Activated CD4-positive, alpha-beta memory T cell treated with anti-CD3 and anti-CD28 coated beads, Interleukin-2, amount 10 ng/mL, durations not matched to agents 7 days and 5 days (primary cell): ENCODE measurements around the gene GPR4. TPM values are rescaled to one million over a fixed set of nuclear protein-coding genes. Genes with fewer than 3 reads are reported as not detected.

Experiments used
- CTCF ChIA-PET: fragments of 350-600 bp; sonication (Branson Sonifier 250); formaldehyde crosslinking; loops from one replicate; lab custom pipeline; 2021; ENCODE audit warnings: antibody characterized with exemption, inconsistent platforms; lab: Charles Lee
- POLR2A ChIA-PET: fragments of 350-600 bp; sonication (Branson Sonifier 250); formaldehyde crosslinking; loops from one replicate; lab custom pipeline; 2021; ENCODE audit warnings: antibody characterized with exemption; lab: Charles Lee
- DNase-seq: peaks from one replicate; pipeline ENCODE4 v3.0.0-alpha.2; 2020
- H3K27ac Mint-ChIP-seq: one replicate; pipeline ENCODE4 v1.8.0; 2021; ENCODE audit warnings: mild to moderate bottlenecking, mixed read lengths
- H3K27me3 Mint-ChIP-seq: one replicate; pipeline ENCODE4 v1.8.0; 2021; ENCODE audit warnings: mixed read lengths
- H3K36me3 Mint-ChIP-seq: one replicate; pipeline ENCODE4 v1.8.0; 2021; ENCODE audit warnings: low read depth, mixed read lengths
- H3K4me1 Mint-ChIP-seq: one replicate; pipeline ENCODE4 v1.8.0; 2021; ENCODE audit warnings: mixed read lengths
- H3K4me3 Mint-ChIP-seq: one replicate; pipeline ENCODE4 v1.8.0; 2021; ENCODE audit warnings: mild to moderate bottlenecking, mixed read lengths
- H3K9me3 Mint-ChIP-seq: one replicate; pipeline ENCODE4 v1.8.0; 2021; ENCODE audit warnings: mixed read lengths
- total RNA-seq, 2 experiments: library from RNA; stranded (reverse); gene quantifications; one replicate each; pipeline ENCODE4 v1.2.3, GENCODE V29; 2021

GPR4 gene
- total RNA-seq, 2 experiments from 2014 or later: not detected

DNA sequence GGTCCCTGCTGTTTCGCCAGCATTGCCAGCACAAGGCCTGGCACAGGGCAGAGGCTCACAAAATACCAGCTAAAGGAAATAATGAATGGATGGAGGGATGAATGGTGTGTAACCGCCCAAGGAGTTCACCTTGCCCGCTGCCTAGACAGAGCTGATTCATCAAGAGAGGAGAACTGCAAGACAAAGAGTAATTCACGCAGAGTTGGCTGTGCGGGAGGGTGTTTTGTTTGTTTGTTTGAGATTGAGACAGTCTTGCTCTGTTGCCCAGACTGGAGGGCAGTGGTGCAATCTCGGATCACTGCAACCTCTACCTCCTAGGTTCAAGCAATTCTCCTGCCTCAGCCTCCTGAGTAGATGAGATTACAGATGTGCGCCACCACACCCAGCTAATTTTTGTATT, 20.4 kb downstream of the GPR4 start:
- Mint-ChIP-seq H3K4me1 (peaks cover 39% of the 10 kb centered on the region), H3K36me3 (peaks cover 17% of the 10 kb centered on the region), H3K27ac (no peak overlapping the region), H3K27me3 (no peaks in the 10 kb centered on the region), H3K9me3 (no peaks in the 10 kb centered on the region), H3K4me3 (peak overlapping the region; percentile 5)
- POLR2A ChIA-PET: no interaction called here
- CTCF ChIA-PET: interaction anchor here (0.7 kb wide), 1 partner anchor 61 kb away, joined by 3 read pairs; no protein-coding TSS in a partner anchor
- no peak for DNase-seq

DNA sequence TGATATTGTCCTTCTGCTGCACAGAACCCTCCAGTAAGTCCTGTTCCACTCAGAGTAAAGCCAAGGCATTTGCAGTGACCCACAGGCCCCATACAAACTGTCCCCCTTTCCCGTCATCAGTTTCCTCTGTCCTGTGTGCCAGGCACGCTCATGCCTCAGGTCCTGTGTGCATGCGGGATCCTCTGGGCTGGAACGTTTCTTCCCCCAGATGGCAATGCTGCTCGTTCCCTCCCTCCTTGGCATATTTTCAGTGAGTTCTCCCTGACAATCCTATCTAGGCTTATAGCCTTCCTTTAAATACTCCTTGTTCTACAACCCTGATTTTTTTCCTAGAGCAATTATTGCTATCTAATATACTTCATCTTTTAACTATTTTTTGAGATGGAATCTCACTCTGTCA, 23.2 kb downstream of the GPR4 start:
- Mint-ChIP-seq H3K27me3 (no peaks in the 10 kb centered on the region), H3K36me3 (peaks cover 13% of the 10 kb centered on the region), H3K4me3 (no peak overlapping the region), H3K9me3 (no peaks in the 10 kb centered on the region), H3K27ac (no peak overlapping the region), H3K4me1 (peaks cover 31% of the 10 kb centered on the region)
- CTCF ChIA-PET: no interaction called here
- DNase-seq: no peak
- POLR2A ChIA-PET: no interaction called here

- ChIA-PET POLR2A (no interaction called here), CTCF (interaction anchor here (0.6 to 1.5 kb wide), 2 partner anchors 32 to 58 kb away, joined by 3 to 4 read pairs; no protein-coding TSS in a partner anchor)
- DNase-seq: no peak
- Mint-ChIP-seq H3K9me3 (no peaks in the 10 kb centered on the region), H3K27me3 (no peaks in the 10 kb centered on the region), H3K27ac (no peak overlapping the region), H3K4me3 (no peak overlapping the region), H3K4me1 (peaks cover 25% of the 10 kb centered on the region), H3K36me3 (peaks cover 7% of the 10 kb centered on the region)
These were observed 24.7 kb downstream of the GPR4 start for GRCh38 chr19:45577111-45577905.

- H3K4me1 Mint-ChIP-seq: peaks cover 23% of the 10 kb centered on the region
- peaks cover 6% of the 10 kb centered on the region for H3K36me3 Mint-ChIP-seq
- no peak overlapping the region for H3K4me3 Mint-ChIP-seq
- ChIA-PET POLR2A (no interaction called here), CTCF (no interaction called here)
- no peak overlapping the region for H3K27ac Mint-ChIP-seq
- H3K27me3 Mint-ChIP-seq: no peaks in the 10 kb centered on the region
- DNase-seq: no peak
- no peaks in the 10 kb centered on the region for H3K9me3 Mint-ChIP-seq
These were observed 25.3 kb downstream of the GPR4 start for GRCh38 chr19:45576682-45577081.

- POLR2A ChIA-PET: no interaction called here
- Mint-ChIP-seq H3K4me3 (no peak overlapping the region), H3K9me3 (no peaks in the 10 kb centered on the region), H3K27ac (no peak overlapping the region), H3K27me3 (no peaks in the 10 kb centered on the region), H3K4me1 (peaks cover 19% of the 10 kb centered on the region), H3K36me3 (no peaks in the 10 kb centered on the region)
- CTCF ChIA-PET: interaction anchor here (1.4 to 2.0 kb wide), 2 partner anchors 17 to 31 kb away, joined by 3 to 6 read pairs; no protein-coding TSS in a partner anchor
- DNase-seq: no peak
These were observed 26.8 kb downstream of the GPR4 start for GRCh38 chr19:45575216-45575615.

- Mint-ChIP-seq H3K27ac (no peak overlapping the region), H3K27me3 (no peaks in the 10 kb centered on the region), H3K9me3 (no peaks in the 10 kb centered on the region), H3K4me3 (no peak overlapping the region), H3K4me1 (peaks cover 24% of the 10 kb centered on the region), H3K36me3 (no peaks in the 10 kb centered on the region)
- DNase-seq: no peak
- POLR2A ChIA-PET: no interaction called here
- CTCF ChIA-PET: interaction anchor here (0.6 to 2.0 kb wide), 3 partner anchors 16 to 44 kb away, joined by 3 to 6 read pairs (median 4); no protein-coding TSS in a partner anchor
These were observed 27.5 kb downstream of the GPR4 start for GRCh38 chr19:45574526-45574925.

- ChIA-PET POLR2A (interaction anchor here (1.6 kb wide), 1 partner anchor 45 kb away, joined by 3 read pairs; no protein-coding TSS in a partner anchor), CTCF (interaction anchor here (0.6 to 3.0 kb wide), 7 partner anchors 9 to 86 kb away, joined by 3 to 9 read pairs (median 4); partner anchors contain the start of gene OPA3)
These were observed 30.4 kb downstream of the GPR4 start for GRCh38 chr19:45571457-45572220.

GRCh38 chr19:45569619-45570421, 32.2 kb downstream of the GPR4 start:
- Mint-ChIP-seq H3K4me3 (no peak overlapping the region), H3K4me1 (peaks cover 5% of the 10 kb centered on the region), H3K36me3 (no peaks in the 10 kb centered on the region), H3K9me3 (no peaks in the 10 kb centered on the region), H3K27ac (no peak overlapping the region), H3K27me3 (no peaks in the 10 kb centered on the region)
- POLR2A ChIA-PET: no interaction called here
- DNase-seq: peak; percentile 67
- CTCF ChIA-PET: interaction anchor here (1.9 to 3.0 kb wide), 2 partner anchors 11 to 14 kb away, joined by 6 to 8 read pairs; partner anchors contain the start of gene OPA3

More at GRCh38 chr19:45571457-45572220, 30.4 kb downstream of the GPR4 start:
- DNase-seq: no peak
- Mint-ChIP-seq H3K9me3 (no peaks in the 10 kb centered on the region), H3K4me1 (peaks cover 8% of the 10 kb centered on the region), H3K36me3 (no peaks in the 10 kb centered on the region), H3K27ac (no peak overlapping the region), H3K4me3 (no peak overlapping the region), H3K27me3 (no peaks in the 10 kb centered on the region)

DNA sequence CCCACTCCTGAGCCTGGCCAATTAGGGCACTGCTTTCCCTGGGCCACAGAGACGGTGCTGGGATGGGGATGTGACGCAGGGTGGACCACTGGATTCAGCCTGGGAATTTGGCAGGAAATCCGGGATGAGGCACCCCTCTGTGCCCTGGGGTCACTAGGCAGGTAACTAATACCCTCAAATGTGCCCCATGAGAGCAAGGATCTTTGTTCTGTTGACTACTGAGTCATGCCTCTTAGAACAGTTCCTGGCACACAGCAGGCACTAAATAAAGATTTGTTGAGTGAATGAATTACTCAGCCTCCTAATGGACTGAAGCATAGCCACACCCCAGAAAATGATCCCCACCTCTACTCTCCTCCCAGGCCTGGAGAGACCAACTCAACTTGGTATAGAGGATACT, 33.3 kb downstream of the GPR4 start:
- H3K4me3 Mint-ChIP-seq: no peak overlapping the region
- no peak overlapping the region for H3K27ac Mint-ChIP-seq
- peaks cover 7% of the 10 kb centered on the region for H3K4me1 Mint-ChIP-seq
- DNase-seq: no peak
- ChIA-PET CTCF (interaction anchor here (1.9 kb wide), 1 partner anchor 10 kb away, joined by 6 read pairs; no protein-coding TSS in a partner anchor), POLR2A (no interaction called here)
- no peaks in the 10 kb centered on the region for H3K9me3 Mint-ChIP-seq
- no peaks in the 10 kb centered on the region for H3K27me3 Mint-ChIP-seq
- no peaks in the 10 kb centered on the region for H3K36me3 Mint-ChIP-seq

DNA sequence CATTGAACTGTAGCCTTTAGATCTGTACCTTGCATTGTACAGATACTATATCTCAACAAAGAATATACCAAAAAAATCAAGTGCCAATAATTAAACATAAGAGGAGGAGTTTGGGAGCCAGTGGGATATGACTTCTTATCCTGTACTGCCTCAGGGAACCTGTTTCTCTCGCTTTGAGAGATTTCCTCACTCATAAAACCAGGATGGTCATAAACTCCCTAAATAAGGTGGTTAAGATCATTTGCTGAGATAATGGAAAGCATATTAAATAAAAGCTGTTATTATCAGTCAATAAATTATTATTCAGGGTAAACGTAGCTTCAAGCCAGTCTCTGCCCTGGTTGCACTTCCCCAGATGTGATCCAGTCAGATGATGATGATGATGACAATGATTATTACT, 34.4 kb downstream of the GPR4 start:
- no peak overlapping the region for H3K4me3 Mint-ChIP-seq
- H3K27me3 Mint-ChIP-seq: no peaks in the 10 kb centered on the region
- H3K27ac Mint-ChIP-seq: no peak overlapping the region
- H3K9me3 Mint-ChIP-seq: no peaks in the 10 kb centered on the region
- H3K4me1 Mint-ChIP-seq: peaks cover 13% of the 10 kb centered on the region
- H3K36me3 Mint-ChIP-seq: no peaks in the 10 kb centered on the region
- CTCF ChIA-PET: interaction anchor here (1.9 kb wide), 1 partner anchor 9 kb away, joined by 5 read pairs; no protein-coding TSS in a partner anchor
- POLR2A ChIA-PET: no interaction called here
- no peak for DNase-seq

DNA sequence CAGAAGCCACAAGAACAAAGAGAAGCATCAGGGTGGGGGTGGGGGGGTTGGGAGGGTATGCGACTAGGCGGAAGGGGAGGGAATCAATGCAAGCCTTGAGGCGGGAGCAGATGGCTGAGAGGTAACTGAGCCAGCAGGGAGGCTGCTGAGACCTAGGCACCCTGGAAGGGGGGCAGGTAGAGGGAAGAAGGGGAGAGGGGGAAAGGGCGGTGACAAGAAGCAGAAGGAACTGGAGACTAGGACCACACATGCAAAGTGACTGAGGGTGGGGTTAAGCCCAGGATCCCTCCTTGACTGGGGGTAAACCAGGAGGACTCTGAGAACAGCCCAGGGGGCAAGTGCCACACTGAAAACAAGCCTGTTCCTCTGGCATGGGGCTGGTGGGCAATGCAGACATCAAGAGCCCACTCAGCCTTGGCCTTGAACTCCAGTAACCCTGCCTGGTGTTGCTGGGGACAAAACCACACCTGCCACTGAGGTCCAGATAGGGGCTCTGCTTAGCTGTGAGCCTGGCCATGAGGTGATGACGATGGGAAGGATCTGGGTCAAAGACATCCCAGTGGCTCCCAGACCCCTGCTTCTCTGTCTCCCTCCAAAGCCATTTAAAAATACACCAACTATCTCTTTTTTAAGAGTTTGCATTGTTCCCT, 37.8 kb downstream of the GPR4 start:
- H3K36me3 Mint-ChIP-seq: peaks cover 3% of the 10 kb centered on the region
- no peak for DNase-seq
- no peaks in the 10 kb centered on the region for H3K27me3 Mint-ChIP-seq
- CTCF ChIA-PET: interaction anchor here (0.8 kb wide), 1 partner anchor 78 kb away, joined by 3 read pairs; no protein-coding TSS in a partner anchor
- POLR2A ChIA-PET: no interaction called here
- H3K4me1 Mint-ChIP-seq: peaks cover 11% of the 10 kb centered on the region
- H3K27ac Mint-ChIP-seq: no peak overlapping the region
- no peak overlapping the region for H3K4me3 Mint-ChIP-seq
- no peaks in the 10 kb centered on the region for H3K9me3 Mint-ChIP-seq

DNA sequence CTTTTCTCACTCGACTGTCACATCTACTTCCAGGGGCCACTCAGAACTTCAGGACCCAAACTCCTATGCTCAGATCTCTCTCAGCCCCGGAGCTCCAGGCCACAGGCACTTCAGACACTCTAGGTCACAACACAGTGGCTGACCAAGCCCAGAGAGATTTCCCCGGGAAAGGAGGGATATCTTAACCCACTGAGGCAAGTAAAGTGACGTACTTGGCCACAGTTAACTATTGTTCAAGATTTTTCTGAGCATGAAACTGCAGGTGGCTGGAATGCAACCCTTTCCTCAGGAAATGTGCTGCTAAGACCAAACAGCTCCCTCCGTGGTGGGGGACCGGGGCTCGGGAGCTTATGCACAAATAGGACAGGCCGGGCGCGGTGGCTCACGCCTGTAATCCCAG, 41.3 kb downstream of the GPR4 start:
- H3K4me3 Mint-ChIP-seq: no peak overlapping the region
- no peaks in the 10 kb centered on the region for H3K9me3 Mint-ChIP-seq
- DNase-seq: no peak
- peaks cover 14% of the 10 kb centered on the region for H3K4me1 Mint-ChIP-seq
- peaks cover 3% of the 10 kb centered on the region for H3K36me3 Mint-ChIP-seq
- H3K27me3 Mint-ChIP-seq: no peaks in the 10 kb centered on the region
- no peak overlapping the region for H3K27ac Mint-ChIP-seq
- ChIA-PET POLR2A (no interaction called here), CTCF (no interaction called here)
